NCI-H526 treated with DMSO at 0.1 percent for 48 hours (cell line): ENCODE measurements around the gene SOHLH1.

Source experiments
- DNase-seq: peaks from one replicate; lab custom pipeline; 2025; lab: John Stamatoyannopoulos, UW

SOHLH1 gene

GRCh38 chr9:135701959-135702721 is 2.9 kb upstream of the SOHLH1 start, which contains the start of gene KCNT1:
Gene KCNT1, plus strand, starts transcription at chr9:135702185. Its CDS starts 74 bp downstream, at chr9:135702259.
- peak; percentile 13 for DNase-seq

DNA sequence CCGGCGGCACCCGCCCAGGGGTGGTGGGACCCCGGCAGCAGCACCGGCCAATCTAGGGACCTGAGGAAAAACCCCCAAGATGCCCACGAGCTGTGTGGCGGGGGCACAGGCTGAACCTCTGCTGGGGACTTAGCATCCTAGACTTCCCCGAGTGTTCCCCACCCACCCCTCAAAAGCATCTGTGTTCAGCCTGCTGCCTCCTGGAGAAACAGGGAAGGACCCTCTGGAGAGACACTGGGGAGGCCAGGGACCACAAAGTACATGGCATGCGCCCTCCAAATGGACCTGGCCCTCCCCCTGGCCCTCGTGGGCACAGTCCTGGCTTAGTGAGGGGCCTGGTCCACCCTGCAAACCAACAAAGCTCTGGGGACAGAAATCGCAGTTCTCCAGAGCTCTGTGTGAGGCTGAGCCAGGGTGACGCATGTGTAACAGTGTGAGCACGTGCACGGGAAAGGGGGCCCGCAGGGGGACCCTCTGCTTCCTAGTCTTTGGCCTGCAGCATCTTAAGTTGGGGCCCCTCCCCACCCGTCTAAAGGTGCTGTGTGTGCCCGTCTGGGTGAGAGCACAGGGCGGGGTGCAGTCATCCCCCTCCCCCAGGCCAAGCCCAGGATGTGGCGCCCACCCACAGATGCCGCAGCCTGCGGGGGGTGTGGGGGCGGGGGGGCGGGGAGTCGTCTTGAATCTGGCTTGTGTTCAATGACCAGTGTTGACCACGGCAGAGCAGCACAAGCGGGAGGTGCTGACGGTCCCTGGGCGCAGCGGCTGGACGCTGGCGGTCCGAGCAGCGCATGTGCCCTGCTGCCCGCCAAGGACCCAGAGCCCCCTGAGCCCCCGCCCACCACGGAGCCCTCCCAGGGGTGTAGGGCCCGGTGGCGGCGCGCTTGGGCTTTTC is 2.0 kb upstream of the SOHLH1 start:
- no peak for DNase-seq

GRCh38 chr9:135700525-135700924 is 1.2 kb upstream of the SOHLH1 start:
- no peak for DNase-seq

DNA sequence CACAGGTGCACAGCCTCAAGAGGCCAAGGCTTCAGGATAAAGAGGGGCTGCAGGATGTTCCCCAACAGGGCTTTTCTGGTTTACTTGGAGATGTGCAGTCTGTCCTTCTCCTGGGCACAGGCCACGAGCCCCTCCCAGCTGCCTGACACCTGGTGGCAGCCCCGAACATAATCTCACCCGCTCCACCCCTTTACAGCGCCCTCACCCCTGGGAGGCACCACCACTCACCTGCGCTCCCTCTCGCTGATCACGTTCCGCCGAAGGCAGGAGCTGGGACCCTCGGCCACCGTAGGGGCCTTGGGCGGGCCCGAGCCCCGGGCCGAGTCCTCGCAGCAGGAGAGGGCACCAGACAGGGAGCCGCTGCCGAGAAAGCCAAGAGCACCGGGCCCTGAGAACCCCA is 514 bp downstream of the SOHLH1 start:
- no peak for DNase-seq

GRCh38 chr9:135698236-135698635 is 1.0 kb downstream of the SOHLH1 start:
- no peak for DNase-seq

DNA sequence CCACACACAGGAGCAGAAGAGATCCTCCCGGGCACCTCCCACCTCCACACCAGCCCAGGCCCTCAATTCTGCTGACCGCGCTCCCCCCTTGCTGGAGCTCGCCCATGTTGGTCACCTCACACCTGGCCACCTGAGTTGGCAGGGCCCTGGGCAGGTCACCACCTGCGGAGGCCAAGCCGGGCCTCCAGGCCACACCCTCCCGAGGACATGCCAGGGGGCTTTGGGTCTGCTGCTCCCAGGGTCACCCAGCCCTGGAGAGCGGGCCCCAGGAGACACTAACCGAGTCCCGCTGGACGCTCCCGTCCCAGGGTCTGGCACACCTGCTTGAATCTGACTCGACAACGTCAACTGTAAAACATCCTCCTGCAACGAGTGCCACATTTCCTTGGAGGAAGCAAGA is 2.1 kb downstream of the SOHLH1 start:
- no peak for DNase-seq

- DNase-seq = no peak
Observed at GRCh38 chr9:135696446-135696845, 2.8 kb downstream of the SOHLH1 start.

DNA sequence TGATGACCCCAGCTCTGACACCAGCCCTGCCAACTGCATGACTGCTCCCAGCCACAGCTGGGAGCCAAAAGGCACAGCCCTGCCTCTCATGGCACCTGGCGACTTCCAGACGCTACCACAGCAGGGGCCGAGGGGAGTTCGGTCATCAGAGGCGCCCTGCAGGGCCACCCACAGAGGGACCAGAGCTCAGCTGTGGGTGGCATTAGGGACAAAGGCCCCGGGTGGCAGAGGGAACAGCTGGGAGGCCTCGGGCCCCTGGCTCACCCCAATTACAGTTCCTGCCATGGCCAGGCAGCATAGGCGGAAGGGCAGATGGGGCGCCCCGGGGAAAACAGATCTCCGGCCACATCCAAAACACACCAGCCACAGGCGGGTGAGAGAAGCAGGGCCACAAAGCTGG is 3.6 kb downstream of the SOHLH1 start:
- DNase-seq = no peak

DNA sequence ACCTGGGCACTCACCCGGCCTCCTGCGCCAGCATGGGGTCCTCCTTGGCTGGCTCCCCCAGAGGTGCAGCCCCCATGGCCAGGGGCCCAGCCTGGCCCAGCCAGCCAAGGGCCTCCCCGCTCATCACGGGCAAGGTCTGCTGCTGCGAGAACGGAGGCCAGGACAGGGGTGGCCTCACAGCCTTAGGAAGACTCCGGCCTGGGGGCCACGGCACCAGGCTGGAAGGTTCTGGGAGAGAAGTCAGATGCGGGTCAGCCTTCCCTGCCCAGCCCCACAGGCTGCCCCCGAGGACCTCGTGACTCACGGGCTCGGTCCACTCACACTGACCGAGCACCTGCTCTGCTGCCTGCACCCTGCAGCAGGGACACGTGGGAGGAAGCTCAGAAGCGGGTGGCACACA is 4.2 kb downstream of the SOHLH1 start:
- no peak for DNase-seq

GRCh38 chr9:135694414-135694813 is 4.9 kb downstream of the SOHLH1 start:
- DNase-seq = no peak

- no peak for DNase-seq
Observed at GRCh38 chr9:135693771-135694170, 5.5 kb downstream of the SOHLH1 start.

- DNase-seq = no peak
Observed at GRCh38 chr9:135693265-135693664, 6.0 kb downstream of the SOHLH1 start.

GRCh38 chr9:135692410-135692809 is 6.9 kb downstream of the SOHLH1 start:
- no peak for DNase-seq

DNA sequence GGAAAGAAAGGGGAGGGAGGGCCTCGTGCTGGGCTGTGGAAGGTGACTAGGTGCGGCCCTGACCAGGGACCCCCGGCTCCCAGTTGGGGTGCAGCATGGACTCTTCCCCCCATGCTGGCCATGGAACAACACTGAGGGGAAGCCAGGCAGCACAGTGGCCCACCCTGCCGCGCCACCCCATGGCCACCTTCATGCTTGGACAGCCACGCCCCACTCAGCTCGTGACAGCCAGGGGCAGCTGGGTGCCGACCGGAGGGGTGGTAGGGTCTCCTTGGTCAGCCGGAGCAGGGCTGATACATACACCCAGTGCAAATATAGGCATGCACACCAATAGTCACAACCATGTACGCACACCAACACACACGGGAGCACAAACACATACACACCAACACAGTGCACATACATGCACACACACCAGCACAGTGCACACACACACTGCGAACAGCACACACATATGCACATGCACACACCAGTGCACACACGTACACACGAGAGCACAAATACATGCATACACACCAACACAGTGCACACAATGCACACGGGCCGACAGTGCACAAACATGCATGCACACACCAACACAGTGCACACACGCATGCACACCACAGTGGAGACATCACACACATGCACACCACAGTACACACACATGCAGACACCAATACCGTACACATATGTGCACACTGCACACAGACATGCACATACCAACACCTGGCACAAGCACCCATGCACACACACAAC is 8.3 kb downstream of the SOHLH1 start:
- DNase-seq = no peak

DNA sequence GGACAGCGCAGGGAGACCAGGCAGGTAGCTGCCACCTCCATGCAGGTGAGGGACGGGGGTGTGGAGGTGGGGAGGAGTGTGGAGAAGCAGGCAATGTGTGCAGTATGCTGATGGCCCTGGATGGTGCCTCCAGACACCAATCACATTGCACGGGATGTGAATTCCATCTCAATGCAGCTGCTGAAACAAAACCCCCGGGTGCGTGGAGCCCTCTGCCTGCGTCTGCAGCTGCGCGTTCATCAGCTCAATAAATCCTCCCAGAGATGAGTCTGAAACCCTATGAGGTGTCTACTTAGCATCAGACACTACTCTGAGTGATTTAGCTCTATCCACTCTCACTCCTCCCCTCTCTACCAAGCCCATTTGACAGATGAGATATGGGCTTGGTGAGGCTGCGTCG is 10.3 kb downstream of the SOHLH1 start:
- DNase-seq = no peak

- DNase-seq = no peak
Observed at GRCh38 chr9:135687216-135687615, 12.1 kb downstream of the SOHLH1 start.

- DNase-seq = no peak
Observed at GRCh38 chr9:135684691-135685090, 14.6 kb downstream of the SOHLH1 start.

- DNase-seq = no peak
Observed at GRCh38 chr9:135683401-135684034, 15.8 kb downstream of the SOHLH1 start.

- DNase-seq = no peak
Observed at GRCh38 chr9:135681161-135681560, 18.1 kb downstream of the SOHLH1 start.

- no peak for DNase-seq
Observed at GRCh38 chr9:135680056-135680455, 19.2 kb downstream of the SOHLH1 start.

- DNase-seq = no peak
Observed at GRCh38 chr9:135678236-135679017, 20.9 kb downstream of the SOHLH1 start.
